GM12892 (cell line): ENCODE data around the gene SRPX.

ENCODE experiments used
- POLR2A ChIP-seq: IDR thresholded peaks from 2 replicates; pipeline ENCODE4 v1.6.1; 2011; ENCODE audit warnings: low read depth, low read length, control low read depth
- POLR2AphosphoS5 ChIP-seq: IDR thresholded peaks from 2 replicates; pipeline ENCODE4 v1.6.1; 2011; ENCODE audit warnings: low read depth, low read length, control low read depth

DNA sequence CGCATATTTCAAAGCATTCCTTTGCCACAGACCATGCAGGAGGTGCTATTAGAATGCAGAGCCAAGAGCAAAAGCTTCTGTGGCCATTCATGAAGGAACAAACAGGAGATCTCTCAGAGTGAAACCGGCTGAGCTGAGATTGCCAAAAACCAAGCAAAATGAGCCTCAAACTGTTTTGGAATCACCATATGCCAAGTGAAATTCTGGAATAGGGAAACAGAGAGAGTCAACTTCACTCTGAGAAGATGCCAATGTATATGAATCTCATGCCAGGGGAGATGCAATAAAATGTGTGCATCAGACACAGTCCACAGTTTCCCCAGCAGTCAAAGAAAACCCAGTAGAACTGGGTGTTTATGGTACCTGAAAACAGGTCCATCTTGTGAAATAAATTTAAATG is 42.3 kb downstream of the SRPX start:
- TF ChIP-seq POLR2A: no peak
- TF ChIP-seq POLR2AphosphoS5: no peak
